H1 (cell line): ENCODE measurements around the gene TGFBR2. TPM values are rescaled to one million over a fixed set of nuclear protein-coding genes. Genes with fewer than 3 reads are reported as not detected.

ENCODE experiments used
- CHD7 ChIP-seq: fragments of 300-600 bp; sonication (generic); IDR thresholded peaks from 2 replicates; pipeline ENCODE4 v1.7.1; 2012; ENCODE audit warnings: low read length, moderate library complexity, mild to moderate bottlenecking, inconsistent platforms; ENCODE audit not compliant: insufficient replicate concordance
- CTBP2 ChIP-seq: IDR thresholded peaks from 2 replicates; pipeline ENCODE4 v1.7.0; 2011; ENCODE audit warnings: borderline replicate concordance, mild to moderate bottlenecking, moderate library complexity, mixed read lengths, low read length; ENCODE audit not compliant: insufficient read depth, insufficient read length
- GTF2F1 ChIP-seq: IDR thresholded peaks from 2 replicates; pipeline ENCODE4 v1.6.1; 2012; ENCODE audit warnings: low read depth, low read length, improper control_type of control experiment, borderline replicate concordance
- KDM5A ChIP-seq: fragments of 200-600 bp; IDR thresholded peaks from 2 replicates; pipeline ENCODE4 v1.7.1; 2012; ENCODE audit warnings: mild to moderate bottlenecking, low read length, inconsistent platforms, mixed read lengths
- PHF8 ChIP-seq: fragments of 200-600 bp; sonication (generic); conservative IDR thresholded peaks from 2 replicates; pipeline ENCODE4 v1.7.1; 2012; ENCODE audit warnings: low read depth, mild to moderate bottlenecking, inconsistent platforms, low read length, moderate library complexity
- SIN3A ChIP-seq, 2 experiments: IDR thresholded peaks in 1 of 2; conservative IDR thresholded peaks in 1 of 2; 2 replicates each; pipeline ENCODE4 v1.6.1; 2011 to 2012; ENCODE audit warnings: low read length in 2 of 2, improper control_type of control experiment in 1 of 2, low read depth in 1 of 2, mild to moderate bottlenecking in 1 of 2
- TAF7 ChIP-seq: optimal IDR thresholded peaks from 2 replicates; pipeline ENCODE3; 2011; ENCODE audit warnings: low read depth, mild to moderate bottlenecking, inconsistent platforms, low read length, moderate library complexity, borderline replicate concordance
- TBP ChIP-seq: IDR thresholded peaks from 2 replicates; pipeline ENCODE4 v1.6.1; 2011; ENCODE audit warnings: low read depth, low read length, improper control_type of control experiment
- USF2 ChIP-seq: IDR thresholded peaks from 2 replicates; pipeline ENCODE4 v1.6.1; 2011; ENCODE audit warnings: low read length, improper control_type of control experiment
- polyA plus RNA-seq, 7 experiments: library from polyadenylated mRNA; depleted of rRNA in 3 of 7; stranded (reverse) in 5 of 7; unstranded in 2 of 7; fragments of >200 nt in 5 of 7; fragments of 200-250 nt in 2 of 7; gene quantifications; 1 replicate in 5 of 7; 2 replicates in 1 of 7; 4 replicates in 1 of 7; pipeline versions ENCODE4 v1.2.1 to v1.2.3, GENCODE V29; 2011 to 2013; ENCODE audit warnings: missing spikeins in 2 of 7, mixed read lengths in 2 of 7
- total RNA-seq: library from RNA; stranded (reverse); fragmentation: NEBNext Ultra II Directional; extraction: Animal tissue kit (Norgen Biotek cat#: 25700); gene quantifications from 2 replicates; pipeline ENCODE4 v1.2.1, GENCODE V29; 2021

The TGFBR2 gene
- total and polyA plus RNA-seq, 2 of the 8 experiments (the other 6 are each of a cell fraction or from before 2014, with no cell fraction given), result 4.2 to 7.4 TPM

- TF ChIP-seq CHD7 (no peak), CTBP2 (no peak), KDM5A (no peak), GTF2F1 (no peak), TAF7 (no peak), PHF8 (no peak), SIN3A (conservative IDR thresholded peaks at IDR 0.05 in 1 of 2, IDR thresholded peaks at IDR 0.05 in 1 of 2; ENCODE audit: low read depth in 1 of 2, low read length in 2 of 2) (no peak), USF2 (no peak), TBP (no peak)
Measured at GRCh38 chr3:30691249-30691880, 85.0 kb downstream of the TGFBR2 start (continued).
